Activated CD8-positive, alpha-beta memory T cell treated with anti-CD3 and anti-CD28 coated beads for 24 hours (primary cell): ENCODE measurements around the gene GLB1L3.
"Not testable (repeated sequence)": the region's sequence is repeated elsewhere in the genome, so short reads cannot be mapped to it uniquely, and the experiment has no call there.

ENCODE experiments used
- DNase-seq: peaks from one replicate; pipeline ENCODE4 v3.0.0-alpha.2; 2020

Gene GLB1L3

GRCh38 chr11:134276396-134277182 lies 410 bp downstream of the GLB1L3 start:
- DNase-seq: no peak

DNA sequence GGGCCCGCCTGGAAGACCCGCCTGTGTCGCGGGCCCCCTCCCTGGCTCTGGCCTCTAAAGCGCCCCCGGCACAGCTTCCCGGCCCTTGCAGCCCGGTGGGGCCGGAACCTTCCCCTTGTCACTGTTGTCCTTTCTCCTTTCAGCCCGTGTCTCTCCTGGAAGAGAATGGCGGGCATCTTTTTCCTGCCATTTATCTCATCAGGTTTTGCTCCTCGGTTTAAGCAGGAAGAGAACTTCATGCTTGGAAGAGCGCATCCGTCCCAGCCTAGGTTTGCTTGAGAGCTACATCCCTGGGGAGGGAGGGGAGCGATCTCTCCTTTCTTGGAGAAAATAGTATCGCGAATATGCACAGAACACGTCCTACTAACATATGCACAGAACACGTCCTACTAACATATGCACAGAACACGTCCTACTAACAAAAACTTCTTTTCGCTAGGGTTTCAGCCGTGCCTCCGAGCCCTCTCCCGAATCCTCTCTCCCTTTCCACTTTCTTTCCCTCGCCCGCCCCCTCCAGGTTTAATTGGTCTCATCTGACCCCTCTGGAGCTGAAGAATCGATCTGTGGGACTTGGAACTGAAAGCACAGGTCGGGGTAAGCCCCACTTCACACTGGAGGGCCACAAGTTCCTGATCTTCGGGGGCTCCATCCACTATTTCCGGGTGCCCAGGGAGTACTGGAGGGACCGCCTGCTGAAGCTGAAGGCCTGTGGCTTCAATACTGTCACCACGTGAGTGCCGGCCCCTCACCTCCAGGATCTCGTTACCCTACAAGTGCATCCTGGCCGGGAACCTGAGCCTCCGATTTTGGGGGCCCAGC lies 1.2 kb downstream of the GLB1L3 start:
- peak; percentile 54 for DNase-seq

DNA sequence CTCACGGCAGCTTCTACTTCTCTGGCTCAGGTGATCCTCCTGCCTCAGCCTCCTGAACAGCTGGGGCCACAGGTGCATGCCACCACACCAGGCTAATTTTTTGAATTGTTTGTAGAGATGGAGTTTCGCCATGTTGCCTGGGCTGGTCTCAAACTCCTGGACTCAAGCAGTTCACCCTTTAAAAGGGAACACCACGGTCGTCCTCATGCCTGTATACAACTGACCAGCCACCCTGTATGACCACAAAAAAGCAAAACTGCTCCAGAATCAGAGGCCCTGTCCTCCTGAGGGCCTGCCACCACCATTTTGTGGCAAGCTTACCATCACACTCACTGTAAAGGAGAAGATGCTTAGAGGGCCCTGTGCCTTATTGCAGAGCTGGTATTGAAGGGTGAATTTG lies 2.2 kb downstream of the GLB1L3 start:
- DNase-seq: peak; percentile 37

- DNase-seq: not testable (repeated sequence)
Observed at GRCh38 chr11:134281635-134282034, 5.5 kb downstream of the GLB1L3 start.

- peak; percentile 37 for DNase-seq
Observed at GRCh38 chr11:134282121-134283045, 6.2 kb downstream of the GLB1L3 start.

- no peak for DNase-seq
Observed at GRCh38 chr11:134283461-134284230, 7.5 kb downstream of the GLB1L3 start.

DNA sequence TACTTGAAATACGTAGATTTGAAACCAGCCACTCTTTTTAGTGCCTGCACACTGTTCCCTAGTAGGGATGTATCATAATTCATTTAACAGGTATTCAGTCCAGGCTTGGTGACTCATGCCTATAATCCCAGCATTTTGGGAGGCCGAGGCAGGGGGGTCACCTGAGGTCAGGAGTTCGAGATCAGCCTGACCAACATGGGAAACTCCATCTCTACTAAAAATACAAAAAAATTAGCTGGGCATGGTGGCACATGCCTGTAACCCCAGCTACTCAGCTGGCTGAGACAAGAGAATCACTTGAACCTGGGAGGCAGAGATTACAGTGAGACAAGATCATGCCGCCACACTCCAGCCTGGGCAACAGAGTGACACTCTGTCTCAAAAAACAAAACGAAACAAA lies 8.2 kb downstream of the GLB1L3 start:
- not testable (repeated sequence) for DNase-seq

GRCh38 chr11:134287561-134287960 lies 11.4 kb downstream of the GLB1L3 start:
- no peak for DNase-seq

GRCh38 chr11:134288486-134288885 lies 12.3 kb downstream of the GLB1L3 start:
- no peak for DNase-seq

- no peak for DNase-seq
Observed at GRCh38 chr11:134289167-134289566, 13.0 kb downstream of the GLB1L3 start.

DNA sequence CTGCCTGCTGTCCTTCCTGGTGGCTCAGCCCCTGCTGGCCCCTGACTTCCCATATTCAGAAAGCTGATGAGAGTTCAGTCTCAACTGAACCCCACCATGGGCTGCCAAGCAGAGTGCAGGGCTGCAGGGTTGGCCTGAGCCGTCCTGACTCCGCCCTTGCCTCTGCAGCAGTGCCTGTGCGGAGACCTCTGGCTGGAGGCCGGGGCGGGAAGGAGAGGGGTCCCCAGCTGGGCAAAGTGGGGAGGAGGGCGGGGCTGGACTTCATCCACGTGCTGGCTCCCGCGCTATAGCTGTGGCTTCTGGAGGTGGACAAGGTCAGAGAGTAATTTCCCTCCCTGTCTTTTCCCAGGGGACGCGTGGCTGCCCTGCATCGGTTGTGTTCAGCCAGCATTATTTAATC lies 13.6 kb downstream of the GLB1L3 start:
- peak; percentile 41 for DNase-seq

DNA sequence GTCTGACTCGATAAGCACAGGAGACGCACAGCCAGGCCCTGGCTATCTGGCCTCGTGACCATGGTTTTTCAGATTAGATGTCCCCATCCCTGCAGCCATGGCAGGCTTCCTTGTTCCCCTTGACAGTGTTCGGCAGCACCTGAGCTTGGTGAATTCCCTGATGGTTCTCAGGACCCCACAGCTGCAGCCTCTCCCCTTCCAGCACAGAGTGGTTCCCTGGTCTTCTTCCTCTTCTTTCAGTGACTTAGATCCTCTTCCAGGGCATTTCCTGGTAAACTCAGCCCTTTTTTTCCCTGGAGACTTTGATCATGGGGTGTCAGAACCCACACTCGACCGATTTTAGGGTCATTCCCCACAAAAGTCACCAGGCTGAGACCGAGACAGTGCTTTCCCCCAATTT lies 14.5 kb downstream of the GLB1L3 start:
- DNase-seq: peak; percentile 40

GRCh38 chr11:134291196-134291595 lies 15.0 kb downstream of the GLB1L3 start:
- DNase-seq: no peak

DNA sequence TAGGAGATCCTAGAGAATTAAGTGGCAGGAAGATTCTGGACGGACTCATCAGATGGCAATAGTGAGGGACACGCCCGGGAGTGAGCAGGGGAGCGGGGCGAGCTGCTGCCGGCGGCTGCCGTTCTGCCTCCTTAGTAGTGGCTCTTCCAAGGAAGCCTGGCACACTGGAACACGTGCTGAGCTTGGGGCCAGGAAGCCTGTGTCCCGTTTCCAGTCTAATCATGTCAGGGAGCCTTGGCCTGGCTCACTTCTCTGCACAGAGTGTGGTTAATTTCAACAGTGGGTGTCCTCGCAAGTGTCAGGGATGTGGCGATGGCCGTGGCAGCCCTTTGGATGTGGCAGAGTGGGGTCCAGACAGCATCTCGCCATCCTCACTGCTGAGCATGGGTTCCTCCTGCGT lies 16.5 kb downstream of the GLB1L3 start:
- DNase-seq: no peak

DNA sequence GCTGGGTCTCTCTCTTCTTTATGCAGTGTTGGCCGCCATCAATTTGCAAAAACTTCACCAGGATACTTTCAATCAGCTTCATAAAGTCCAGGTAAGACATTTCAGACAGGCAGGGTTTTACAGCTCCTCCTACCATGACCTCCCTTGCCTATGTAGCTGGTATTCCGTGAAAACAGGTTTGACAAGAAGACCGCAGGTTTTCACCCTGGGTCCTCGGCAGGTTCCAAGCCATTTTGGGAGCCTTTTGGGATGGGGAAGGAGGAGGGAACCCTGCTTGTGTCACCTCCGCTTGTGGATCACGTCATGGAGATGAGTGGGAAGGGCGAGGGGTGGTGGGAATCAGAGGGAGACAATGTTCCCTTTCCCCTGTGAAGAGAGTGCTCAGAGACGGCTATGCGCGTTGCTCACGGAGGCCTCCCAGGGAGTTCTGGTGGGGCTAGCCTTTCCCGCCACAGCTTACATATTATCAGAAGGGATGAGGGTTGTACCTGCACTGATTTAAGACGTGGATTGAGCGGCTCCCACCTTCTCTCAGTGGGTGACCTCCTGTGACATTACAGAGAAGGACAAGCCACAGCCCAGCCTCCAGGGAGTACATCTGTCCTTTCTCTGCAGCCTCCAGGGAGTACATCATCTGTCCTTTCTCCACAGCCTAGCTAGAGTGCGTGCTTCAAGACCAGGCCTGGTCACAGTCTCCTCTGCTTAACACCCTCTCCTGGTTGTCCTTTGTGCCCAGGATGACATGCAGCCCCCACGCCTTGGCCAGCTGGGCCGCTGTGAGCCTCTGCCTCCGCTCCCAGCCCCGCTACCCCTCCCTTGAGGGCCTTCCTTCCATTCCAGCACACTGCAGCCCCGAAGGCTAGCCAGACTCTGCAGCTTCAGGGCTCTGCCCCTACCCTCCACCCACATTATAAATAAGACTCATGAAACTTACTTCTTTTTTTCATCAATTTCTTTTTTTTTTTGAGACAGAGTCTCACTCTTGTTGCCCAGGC lies 17.2 kb downstream of the GLB1L3 start:
- DNase-seq: peak; percentile 35

- DNase-seq: no peak
Observed at GRCh38 chr11:134294664-134295063, 18.5 kb downstream of the GLB1L3 start.

DNA sequence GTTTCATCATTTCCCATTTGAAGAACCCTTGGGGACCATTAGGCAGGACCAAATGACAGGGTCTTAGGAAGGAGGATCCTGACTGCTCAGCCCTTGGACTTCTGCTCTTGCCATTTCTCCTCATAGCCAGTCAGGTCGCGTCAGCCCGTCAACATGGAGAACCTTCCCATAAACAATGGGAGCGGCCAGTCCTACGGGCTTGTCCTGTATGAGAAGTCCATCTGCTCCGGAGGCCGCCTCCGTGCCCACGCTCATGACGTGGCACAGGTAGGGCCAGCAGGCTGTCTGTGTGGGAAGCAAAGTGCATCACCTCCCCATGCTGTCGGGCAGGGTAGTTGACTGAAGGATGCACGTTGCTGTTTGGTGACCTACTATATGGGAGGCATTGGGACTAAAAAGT lies 36.0 kb downstream of the GLB1L3 start:
- DNase-seq: no peak

- DNase-seq: no peak
Observed at GRCh38 chr11:134312807-134313206, 36.6 kb downstream of the GLB1L3 start.

GRCh38 chr11:134313379-134313778 lies 37.2 kb downstream of the GLB1L3 start:
- DNase-seq: no peak

- DNase-seq: no peak
Observed at GRCh38 chr11:134313821-134314607, 37.8 kb downstream of the GLB1L3 start.
